ENCODE data around the gene AQP3. TPM values are rescaled to one million over a fixed set of nuclear protein-coding genes. Genes with fewer than 3 reads are reported as not detected.

AQP3 gene
- total RNA-seq, 1 experiment from 2014 or later, result 5.5 TPM

- no peaks in the 10 kb centered on the region for H4K20me1 ChIP-seq (ENCODE audit: insufficient read depth)
- ChIA-PET RAD21 (ENCODE audit: low non-redundant PET in 1 of 2, low total read pairs in 2 of 2, uncharacterized antibody in 2 of 2, unreplicated experiment in 2 of 2) (no interaction called here), CTCF (interaction anchor here (0.8 to 4.1 kb wide), 3 partner anchors 23 to 247 kb away, joined by 3 to 24 read pairs (median 3); no protein-coding TSS in a partner anchor), POLR2A (interaction anchor here (0.6 kb wide), 1 partner anchor 34 kb away, joined by 4 read pairs; no protein-coding TSS in a partner anchor)
- peaks cover 31% of the 10 kb centered on the region for H3K79me2 ChIP-seq (ENCODE audit: insufficient read depth, low read length)
- H3K27me3 ChIP-seq (ENCODE audit: insufficient read depth, low read length), result no peaks in the 10 kb centered on the region
- peaks cover 8 to 16% of the 10 kb centered on the region in 2 experiments; a peak in 3 of 4 replicates for H3K4me1 ChIP-seq (ENCODE audit: control insufficient read depth in 1 of 2, insufficient read depth in 2 of 2, low read length in 2 of 2)
- DNase-seq (ENCODE audit: low read depth, low spot score) (no peak), ATAC-seq (no peak)
- no peak overlapping the region for H3K9ac ChIP-seq (ENCODE audit: low read length)
- TF ChIP-seq SP1 (IDR thresholded peaks at IDR 0.05; ENCODE audit: low read depth) (no peak), ZFX (IDR thresholded peaks at IDR 0.05) (no peak), FOSL1 (IDR thresholded peaks at IDR 0.05; ENCODE audit: low read depth) (no peak), CTCF (IDR thresholded peaks at IDR 0.05 in 2 of 3, conservative IDR thresholded peaks at IDR 0.05 in 1 of 3; ENCODE audit: borderline replicate concordance in 1 of 3, insufficient read depth in 1 of 3, low read depth in 2 of 3, low read length in 2 of 3) (no peak)
- no peak overlapping the region for H3K27ac ChIP-seq (ENCODE audit: low read depth, low read length)
- no TSS peak for BruUV-seq (replicated peaks)
- no peak overlapping the region for H2AFZ ChIP-seq (ENCODE audit: low read depth, low read length, poor library complexity, severe bottlenecking)
- H3K9me2 ChIP-seq (ENCODE audit: insufficient read depth), result no peaks in the 10 kb centered on the region
- H3K4me3 ChIP-seq (replicated peaks in 1 of 2; ENCODE audit: low read depth in 1 of 2, low read length in 2 of 2), result no peak overlapping the region
- H3K4me2 ChIP-seq (ENCODE audit: low read length), result no peak overlapping the region
- intact Hi-C loops (cut with micrococcal nuclease), result no loop called here
- H3K9me3 ChIP-seq (ENCODE audit: control insufficient read depth in 1 of 2, insufficient read depth in 1 of 2, low read depth in 1 of 2, low read length in 2 of 2), result no peaks in the 10 kb centered on the region
- H3K36me3 ChIP-seq (ENCODE audit: control insufficient read depth in 1 of 2, insufficient read depth in 2 of 2, low read length in 2 of 2), result peaks cover 8 to 11% of the 10 kb centered on the region in 2 experiments; a peak in 3 of 4 replicates
Measured at GRCh38 chr9:33475357-33475756, 28.0 kb upstream of the AQP3 start.

- H3K9me3 ChIP-seq (ENCODE audit: control insufficient read depth in 1 of 2, insufficient read depth in 1 of 2, low read depth in 1 of 2, low read length in 2 of 2), result no peaks in the 10 kb centered on the region
- H3K9me2 ChIP-seq (ENCODE audit: insufficient read depth), result no peaks in the 10 kb centered on the region
- no peaks in the 10 kb centered on the region for H3K27me3 ChIP-seq (ENCODE audit: insufficient read depth, low read length)
- BruUV-seq (replicated peaks), result no TSS peak
- peaks cover 8 to 16% of the 10 kb centered on the region in 2 experiments; a peak in 3 of 4 replicates for H3K4me1 ChIP-seq (ENCODE audit: control insufficient read depth in 1 of 2, insufficient read depth in 2 of 2, low read length in 2 of 2)
- peak; percentile 99 for DNase-seq (ENCODE audit: low read depth, low spot score)
- H3K9ac ChIP-seq (ENCODE audit: low read length), result peak within 1 kb of the TSS; percentile 75
- H3K27ac ChIP-seq (ENCODE audit: low read depth, low read length), result peak within 1 kb of the TSS; percentile 27
- peaks cover 14 to 26% of the 10 kb centered on the region in 2 experiments; a peak in 3 of 4 replicates for H3K36me3 ChIP-seq (ENCODE audit: control insufficient read depth in 1 of 2, insufficient read depth in 2 of 2, low read length in 2 of 2)
- peak; percentile 100 for ATAC-seq
- CTCF ChIA-PET, result interaction anchor here (0.6 to 4.1 kb wide), 14 partner anchors 9 to 248 kb away, joined by 3 to 24 read pairs (median 4); partner anchors contain the start of gene NFX1
- POLR2A ChIA-PET, result interaction anchor here (0.7 to 1.6 kb wide), 18 partner anchors 9 to 449 kb away, joined by 3 to 27 read pairs (median 4); partner anchors contain the start of genes AQP3, DNAJA1 and NFX1
- intact Hi-C loops (cut with micrococcal nuclease), result no loop called here
- H3K4me3 ChIP-seq (replicated peaks in 1 of 2; ENCODE audit: low read depth in 1 of 2, low read length in 2 of 2), result peak within 1 kb of the TSS; percentile 90 to 92
- RAD21 ChIA-PET (ENCODE audit: low non-redundant PET in 1 of 2, low total read pairs in 2 of 2, uncharacterized antibody in 2 of 2, unreplicated experiment in 2 of 2), result interaction anchor here in 1 of 2 experiments (0.6 to 1.0 kb wide), 2 partner anchors 19 to 98 kb away, joined by 3 read pairs; no protein-coding TSS in a partner anchor
- H4K20me1 ChIP-seq (ENCODE audit: insufficient read depth), result no peaks in the 10 kb centered on the region
- H3K4me2 ChIP-seq (ENCODE audit: low read length), result peak within 1 kb of the TSS; percentile 81
- peaks cover 39% of the 10 kb centered on the region for H3K79me2 ChIP-seq (ENCODE audit: insufficient read depth, low read length)
- H2AFZ ChIP-seq (ENCODE audit: low read depth, low read length, poor library complexity, severe bottlenecking), result no peak within 1 kb of the TSS
- TF ChIP-seq CTCF (IDR thresholded peaks at IDR 0.05 in 2 of 3, conservative IDR thresholded peaks at IDR 0.05 in 1 of 3; ENCODE audit: borderline replicate concordance in 1 of 3, insufficient read depth in 1 of 3, low read depth in 2 of 3, low read length in 2 of 3) (no peak), POLR2A (IDR thresholded peaks at IDR 0.05; ENCODE audit: borderline replicate concordance, extremely low read depth, insufficient read depth, insufficient read length) (peak; percentile 54), ZNF274 (IDR thresholded peaks at IDR 0.05; ENCODE audit: low read depth, low read length) (no peak), JUND (IDR thresholded peaks at IDR 0.05) (no peak), SIN3A (IDR thresholded peaks at IDR 0.05; ENCODE audit: low read depth) (peak; percentile 99), FOSL1 (IDR thresholded peaks at IDR 0.05; ENCODE audit: low read depth) (no peak), SRF (IDR thresholded peaks at IDR 0.05; ENCODE audit: low read depth) (no peak), POLR2AphosphoS5 (IDR thresholded peaks at IDR 0.05; ENCODE audit: low read depth, low read length) (peak; percentile 87), ZBTB33 (IDR thresholded peaks at IDR 0.05; ENCODE audit: extremely low read depth, insufficient replicate concordance, low read length) (no peak)
Measured at GRCh38 chr9:33473643-33474352, 26.4 kb upstream of the AQP3 start, which contains the start of gene NOL6. NOL6 (minus strand) TSS chr9:33473924; CDS start chr9:33473842, 82 bp downstream.
